ENCODE results near the gene TBC1D4.

Gene TBC1D4

DNA sequence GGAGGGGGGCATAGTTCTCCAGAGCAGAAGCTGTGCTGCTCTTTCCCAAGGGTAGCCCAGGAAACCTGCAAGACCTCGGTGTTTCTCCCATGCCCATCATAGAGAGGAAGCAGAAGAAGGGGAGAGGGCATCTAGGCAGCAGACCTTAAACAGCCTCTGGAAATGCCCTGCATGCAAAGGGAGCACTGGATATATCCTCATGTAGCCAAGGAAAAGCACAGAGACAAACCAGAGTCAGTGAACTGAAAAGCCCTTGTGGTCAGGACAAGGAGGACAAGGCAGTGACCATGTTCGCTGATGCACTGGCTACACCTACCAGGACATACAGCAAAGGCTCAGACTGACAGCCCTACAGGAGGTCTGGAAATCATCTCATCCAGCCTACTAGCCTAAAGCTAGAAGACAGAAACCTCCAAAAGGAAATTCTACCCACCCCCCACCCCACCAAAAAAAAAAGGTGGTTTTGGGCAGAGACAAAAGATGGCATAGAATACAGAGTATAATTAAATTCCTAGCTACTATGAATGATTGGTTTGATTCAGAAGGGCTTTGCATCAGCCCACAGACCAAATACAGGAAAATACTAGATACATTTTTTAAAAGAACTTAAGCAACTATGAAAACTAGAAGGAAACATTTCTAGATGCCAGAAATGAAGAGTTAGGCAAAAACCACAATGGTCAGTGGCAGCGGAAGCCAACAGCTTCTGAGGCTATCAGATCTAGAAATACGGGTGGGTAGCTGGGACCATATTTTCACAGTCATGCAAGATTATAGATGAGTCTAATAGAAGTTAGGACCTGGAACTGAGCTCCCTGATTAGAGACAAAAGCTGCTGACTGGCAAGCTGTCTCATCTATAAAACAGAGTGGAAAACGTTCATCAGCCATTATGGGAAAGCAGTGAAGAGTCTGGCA lies 4.4 kb upstream of the TBC1D4 start:
- no peak for DNase-seq (ENCODE audit: low read depth in 2 of 2, low spot score in 1 of 2)

DNA sequence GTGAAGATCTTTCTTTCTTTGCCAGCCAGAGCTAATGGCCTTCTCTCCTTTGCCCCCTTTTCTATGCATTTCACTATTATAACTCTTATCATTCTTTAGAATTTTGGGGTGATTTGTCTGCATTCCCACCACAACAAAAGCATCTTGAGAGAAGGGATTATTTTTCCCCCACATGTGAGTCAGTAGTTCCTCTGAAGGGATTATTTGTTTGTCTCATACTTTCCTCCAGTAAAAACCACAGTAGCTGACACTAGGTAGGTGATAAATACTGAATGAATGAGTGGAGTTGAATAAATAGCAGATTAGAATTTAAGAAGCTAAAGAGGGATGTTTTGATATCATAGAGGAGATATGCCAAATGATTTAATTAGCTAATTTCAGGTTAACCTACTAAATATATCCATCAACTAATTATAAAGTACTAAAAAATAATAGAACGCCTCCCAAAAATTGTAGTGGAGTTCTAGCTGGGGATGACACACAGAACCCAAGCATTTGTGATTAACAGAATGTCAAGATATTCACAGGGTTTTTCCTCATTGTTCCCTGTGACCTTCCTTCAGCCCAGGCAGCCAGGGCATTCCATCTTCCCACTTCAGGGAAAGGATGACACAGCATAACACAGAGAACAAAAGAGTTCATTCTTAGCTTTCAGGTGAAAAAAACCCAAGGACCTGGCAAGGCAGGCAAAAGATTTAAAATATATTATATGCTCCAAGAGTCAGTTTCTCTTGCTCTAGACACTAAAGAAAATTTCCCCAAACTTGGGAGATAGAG lies 3.5 kb upstream of the TBC1D4 start:
- DNase-seq (ENCODE audit: low read depth in 2 of 2, low spot score in 1 of 2), result no peak

DNA sequence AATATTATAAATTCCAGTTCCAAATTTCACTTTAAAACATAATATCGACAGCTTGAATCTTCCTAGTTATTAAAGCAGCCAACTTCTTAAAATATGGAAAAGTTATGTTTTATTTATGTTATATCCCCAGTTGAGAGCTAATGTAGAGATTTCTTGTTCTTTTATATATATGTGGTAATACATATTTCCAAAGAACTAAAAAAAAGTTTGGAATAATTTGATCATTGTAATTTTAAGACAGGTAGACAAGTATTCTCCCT lies 781 bp upstream of the TBC1D4 start:
- DNase-seq (ENCODE audit: low read depth in 2 of 2, low spot score in 1 of 2), result no peak

DNA sequence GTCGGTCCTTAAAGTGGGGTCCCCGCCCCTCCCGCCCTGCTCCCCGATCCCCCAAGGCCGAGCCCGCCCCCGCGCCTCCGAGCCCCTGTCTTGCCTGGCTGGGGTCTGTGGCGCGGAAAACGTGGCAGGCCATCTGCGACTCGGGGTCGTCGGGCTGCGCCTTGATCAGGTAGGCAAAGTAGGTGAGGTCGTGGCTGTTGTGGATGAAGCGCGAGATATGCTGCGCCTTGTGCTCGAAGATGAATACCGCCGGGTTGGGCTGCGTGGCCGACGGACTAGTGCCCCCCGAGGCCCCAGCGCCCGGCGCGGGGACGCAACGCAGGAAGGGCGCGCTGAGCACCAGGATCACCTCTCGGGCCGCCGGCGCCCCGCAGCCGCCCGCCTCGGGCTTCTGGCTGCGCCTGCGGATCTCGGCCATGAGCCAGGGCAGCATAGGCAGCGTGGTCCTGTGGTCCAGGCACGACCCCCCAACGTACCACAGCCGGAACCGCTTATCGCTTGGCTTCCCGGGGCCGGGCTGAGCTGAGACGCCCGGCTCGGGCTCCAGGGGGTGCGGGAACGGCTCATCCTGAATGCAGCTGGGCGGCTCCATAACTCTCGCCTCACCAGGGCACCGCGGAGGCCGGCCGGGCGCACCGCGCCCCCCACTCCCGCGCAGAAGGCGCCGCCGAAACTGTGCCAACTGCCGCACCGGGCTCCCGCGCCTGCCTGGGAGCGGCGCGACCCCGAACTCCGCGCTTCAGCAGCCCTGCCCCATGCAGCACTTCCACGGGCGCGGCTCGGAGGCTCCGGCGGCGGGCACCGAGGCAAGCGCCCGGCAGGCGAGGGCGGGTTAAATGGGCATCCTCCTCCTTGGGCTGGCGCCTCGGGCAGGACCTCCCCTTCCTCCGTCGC lies 546 bp downstream of the TBC1D4 start:
- no peak for DNase-seq (ENCODE audit: low read depth in 2 of 2, low spot score in 1 of 2)

DNA sequence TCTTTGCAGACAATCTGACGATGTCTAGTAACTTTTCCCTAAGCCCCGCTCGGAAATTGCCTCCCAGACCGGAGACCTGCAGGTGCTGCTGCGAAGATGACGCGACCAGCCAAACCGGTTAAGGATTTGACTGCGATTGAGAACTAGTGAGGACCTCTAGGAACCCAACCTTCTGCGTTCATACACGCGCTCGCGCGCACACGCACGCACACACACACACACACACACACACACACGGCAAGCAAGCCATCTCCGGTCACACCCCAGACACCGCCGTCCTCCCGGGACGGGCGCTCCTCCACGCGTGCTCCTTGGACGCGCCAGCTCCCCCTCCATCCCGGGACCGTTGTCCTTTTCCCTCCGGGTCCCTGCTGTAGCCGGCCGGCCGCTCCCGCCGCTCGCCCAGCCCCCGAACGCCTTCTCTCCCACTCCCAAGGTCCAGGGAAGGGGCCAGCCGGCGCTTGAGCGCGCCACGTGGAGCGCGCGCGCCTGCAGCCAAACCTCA lies 1.2 kb downstream of the TBC1D4 start:
- no peak for DNase-seq (ENCODE audit: low read depth in 2 of 2, low spot score in 1 of 2)

DNA sequence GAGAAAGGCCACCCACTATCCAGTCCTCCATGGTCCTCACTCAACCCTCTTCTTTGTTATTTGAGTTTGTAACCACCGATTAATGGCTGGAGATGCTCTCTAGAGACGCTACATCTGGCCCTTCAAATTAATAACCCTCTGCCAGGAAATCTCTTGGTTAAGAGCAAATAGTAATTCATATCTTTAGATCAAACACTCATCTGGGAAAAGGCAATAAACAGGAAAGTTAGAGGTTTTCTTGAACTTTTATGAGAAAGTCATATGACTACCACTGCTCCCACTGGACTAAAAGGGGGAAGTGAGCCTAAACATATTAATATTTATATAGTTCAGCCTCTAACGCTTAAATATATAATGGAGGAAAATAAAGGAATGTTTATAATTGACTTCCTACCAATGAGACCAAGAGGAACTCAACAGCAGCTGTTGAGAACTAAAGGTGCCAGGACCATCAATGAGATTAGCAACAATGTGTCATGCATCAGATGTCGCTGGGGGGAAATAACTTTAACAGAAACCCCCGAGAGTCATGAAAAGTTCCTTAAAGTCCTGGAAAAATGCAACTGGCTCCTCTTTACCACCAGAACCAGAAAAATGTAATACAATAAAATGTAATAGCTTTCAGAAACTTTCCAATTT lies 2.7 kb downstream of the TBC1D4 start:
- no peak for DNase-seq (ENCODE audit: low read depth in 2 of 2, low spot score in 1 of 2)

DNA sequence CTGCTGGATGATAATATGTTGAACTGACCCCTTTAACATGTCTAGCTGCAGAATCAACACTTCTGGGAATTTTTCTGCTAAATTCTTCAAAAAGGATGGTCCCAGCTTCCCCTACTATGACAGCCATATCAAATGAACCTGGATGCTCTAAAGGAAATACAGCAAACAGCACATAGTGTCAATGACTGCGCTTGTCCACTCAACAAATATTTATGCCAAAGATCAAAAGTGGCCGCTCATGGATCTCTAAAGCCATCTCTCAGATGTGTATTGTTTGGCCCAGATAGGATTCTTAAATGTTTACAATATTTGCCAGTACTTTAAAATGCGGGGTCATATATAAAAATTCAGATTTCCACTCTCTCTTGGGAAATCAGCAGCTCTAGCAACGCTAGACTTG lies 3.3 kb downstream of the TBC1D4 start:
- no peak for DNase-seq (ENCODE audit: low read depth in 2 of 2, low spot score in 1 of 2)

DNA sequence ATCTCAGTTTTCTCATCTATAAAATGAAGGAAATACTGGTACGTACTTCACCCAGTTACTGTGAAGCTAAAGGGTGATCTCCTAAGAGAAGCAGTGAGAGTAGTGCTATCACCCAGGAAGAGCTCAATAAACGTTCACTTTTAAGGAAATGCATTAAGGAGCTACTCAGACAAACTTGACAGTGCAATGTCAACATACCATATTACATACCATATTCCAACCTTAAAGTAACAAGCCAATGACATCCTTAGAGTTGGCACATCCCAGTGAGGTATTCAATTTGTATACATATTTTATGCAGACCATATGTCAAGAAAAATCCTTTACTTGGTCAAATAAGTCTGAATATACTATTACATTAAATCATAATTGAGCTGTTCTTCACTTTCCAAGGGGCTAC lies 7.0 kb downstream of the TBC1D4 start:
- DNase-seq (ENCODE audit: low read depth in 2 of 2, low spot score in 1 of 2), result no peak

DNA sequence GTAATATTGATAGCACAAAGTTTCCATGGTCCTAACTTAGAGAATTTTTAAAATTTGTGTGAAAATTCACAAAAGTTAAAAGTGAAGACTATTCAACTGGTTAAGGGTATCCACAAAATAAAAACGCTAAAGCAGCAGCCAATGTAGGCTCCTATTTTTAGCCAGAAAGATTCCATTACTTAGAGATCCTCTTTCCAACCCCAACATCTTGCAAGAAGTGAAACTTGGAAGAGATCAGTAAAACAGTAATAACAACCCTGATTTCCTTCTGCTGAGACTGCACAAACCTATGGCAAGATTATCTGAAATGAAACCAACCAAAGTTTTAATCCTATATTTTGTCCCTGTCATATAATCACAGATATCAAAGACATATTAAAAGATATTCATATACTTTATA lies 8.5 kb downstream of the TBC1D4 start:
- DNase-seq (ENCODE audit: low read depth in 2 of 2, low spot score in 1 of 2), result no peak

DNA sequence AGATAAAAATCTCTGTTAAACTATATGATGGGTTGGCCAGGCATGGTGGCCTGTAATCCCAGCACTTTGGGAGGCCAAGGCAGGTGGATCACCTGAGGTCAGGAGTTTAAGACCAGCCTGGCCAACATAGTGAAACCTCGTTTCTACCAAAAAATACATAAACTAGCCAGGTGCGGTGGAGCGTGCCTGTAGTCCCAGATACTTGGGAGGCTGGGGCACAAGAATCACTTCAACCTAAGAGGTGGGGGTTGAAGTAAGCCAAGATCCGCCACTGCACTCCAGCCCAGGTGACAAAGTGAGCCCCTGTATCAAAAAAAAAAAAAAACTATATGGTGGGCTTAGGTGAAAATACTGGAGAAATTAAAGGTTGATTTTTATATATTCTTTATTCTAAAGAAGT lies 11.3 kb downstream of the TBC1D4 start:
- no peak for DNase-seq (ENCODE audit: low read depth in 2 of 2, low spot score in 1 of 2)

DNA sequence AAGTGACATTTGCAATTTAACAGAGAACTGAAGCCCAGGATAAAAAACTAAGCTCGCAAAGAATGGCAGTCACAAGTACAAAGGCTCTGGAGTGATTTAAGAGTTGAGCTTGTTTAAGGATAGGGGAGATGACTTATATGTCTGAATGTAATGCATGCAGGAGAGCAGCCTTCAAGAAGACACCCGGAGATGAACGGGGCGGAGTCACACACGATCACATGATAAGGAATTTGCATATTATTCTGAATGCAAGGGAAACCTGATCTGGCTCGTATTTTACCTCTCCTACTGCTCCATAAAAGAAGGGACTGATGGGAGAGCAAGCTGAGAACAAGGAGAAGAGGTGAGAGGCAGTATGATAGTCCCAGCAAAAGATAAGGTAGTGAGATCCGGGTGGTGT lies 12.9 kb downstream of the TBC1D4 start:
- DNase-seq (ENCODE audit: low read depth in 2 of 2, low spot score in 1 of 2), result no peak

DNA sequence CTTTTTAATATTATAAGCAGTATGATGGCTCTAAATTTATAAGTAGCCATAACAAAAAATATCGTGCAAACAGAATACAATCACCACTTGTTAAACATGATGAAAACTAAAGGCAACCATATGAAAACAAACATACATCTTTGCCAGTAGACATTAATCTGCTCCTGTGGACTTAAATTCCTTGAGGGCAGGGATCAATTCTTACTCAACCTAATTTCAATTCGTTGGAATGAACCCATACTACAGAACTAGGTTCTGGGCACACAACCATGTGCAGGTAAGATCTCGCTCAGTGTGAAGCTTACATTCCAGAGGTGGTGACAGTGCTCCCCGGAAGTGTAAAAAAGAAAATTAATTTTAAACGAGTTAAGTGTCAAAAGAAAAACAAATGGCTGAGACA lies 13.4 kb downstream of the TBC1D4 start:
- DNase-seq (ENCODE audit: low read depth in 2 of 2, low spot score in 1 of 2), result no peak

DNA sequence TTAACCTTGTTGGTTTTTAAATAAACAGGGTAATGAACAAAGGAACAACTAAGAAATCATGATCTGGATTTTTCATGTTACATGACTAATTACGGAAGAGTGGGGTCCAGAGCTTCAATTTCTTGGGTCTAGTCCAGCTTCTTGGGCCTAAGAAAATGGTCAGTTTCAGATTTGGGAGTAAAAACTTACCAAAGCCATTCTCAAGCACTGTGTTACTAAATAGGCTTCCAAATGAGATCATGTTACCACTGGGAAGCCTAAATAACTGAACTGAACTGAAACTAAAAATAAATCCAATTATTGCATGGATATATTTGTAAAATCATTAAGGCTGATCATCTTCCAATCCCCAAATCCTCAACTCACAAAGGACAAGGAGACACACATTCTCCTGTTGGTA lies 13.9 kb downstream of the TBC1D4 start:
- DNase-seq (ENCODE audit: low read depth in 2 of 2, low spot score in 1 of 2), result no peak

DNA sequence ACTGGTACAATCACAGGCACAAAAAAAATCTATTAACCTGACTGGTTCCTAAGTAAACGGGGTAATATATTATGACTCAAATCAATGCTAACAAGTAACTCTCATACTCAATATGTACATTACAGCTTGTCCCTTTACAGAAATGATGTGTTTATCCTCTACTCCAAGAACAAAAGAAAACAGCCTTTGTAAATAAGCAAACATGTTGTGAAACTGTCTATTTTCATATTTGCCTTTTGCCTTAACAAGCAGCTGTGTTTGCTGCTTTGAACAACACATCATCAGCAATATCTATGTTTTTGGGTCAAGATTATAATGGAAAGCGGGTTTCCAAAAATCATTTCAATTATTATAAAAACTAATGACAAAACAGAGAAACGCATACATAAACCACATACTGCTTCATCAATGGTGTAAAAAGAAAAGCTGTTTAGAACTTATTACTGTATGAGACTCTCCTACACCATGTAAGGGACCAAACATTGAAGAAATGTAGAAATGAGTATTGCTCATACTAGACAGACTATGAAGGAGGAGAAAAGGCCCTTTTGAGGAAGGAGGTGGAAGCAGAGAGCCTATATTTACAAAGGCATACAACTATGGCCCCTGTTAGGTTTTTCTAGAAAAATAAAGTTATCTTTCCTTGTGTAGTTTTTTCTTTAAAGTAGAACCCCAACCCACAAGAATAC lies 14.8 kb downstream of the TBC1D4 start:
- DNase-seq (ENCODE audit: low read depth in 2 of 2, low spot score in 1 of 2), result no peak

DNA sequence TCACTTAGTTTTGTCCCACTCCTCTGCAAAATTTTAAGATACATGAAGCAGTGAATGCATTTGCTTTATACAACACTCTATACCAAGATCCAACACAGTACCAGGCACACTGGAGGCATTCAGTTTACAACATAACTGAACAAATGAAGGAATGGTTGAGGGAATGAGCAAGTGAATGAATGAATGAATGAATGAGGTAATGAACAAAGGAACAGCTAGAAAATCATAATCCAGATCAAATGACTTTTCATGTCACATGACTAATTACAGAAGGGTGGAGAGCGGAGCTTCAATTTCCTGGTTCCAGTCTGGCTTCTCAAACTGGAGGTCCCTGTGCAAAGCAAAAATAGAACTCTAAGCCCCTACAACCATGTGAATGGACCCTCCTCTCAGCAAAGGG lies 16.7 kb downstream of the TBC1D4 start:
- DNase-seq (ENCODE audit: low read depth in 2 of 2, low spot score in 1 of 2), result no peak

DNA sequence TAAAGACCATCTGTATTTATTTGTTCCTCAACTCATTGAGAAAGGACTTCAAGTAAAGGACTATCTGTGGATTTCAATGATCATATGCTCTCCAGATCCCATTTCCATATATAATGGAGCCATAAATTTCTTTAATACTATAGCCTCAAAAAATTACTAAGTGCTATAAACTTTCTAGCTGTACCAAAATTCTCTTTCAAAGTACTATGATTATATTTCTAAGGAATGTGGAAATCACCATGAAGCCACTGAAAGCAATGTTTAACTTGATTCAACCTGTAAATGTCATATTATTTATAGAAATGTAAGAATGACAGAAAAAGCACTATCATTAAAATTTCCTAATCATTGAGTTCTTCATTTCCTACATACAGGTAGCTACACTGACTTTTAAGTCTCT lies 20.7 kb downstream of the TBC1D4 start:
- DNase-seq (ENCODE audit: low read depth in 2 of 2, low spot score in 1 of 2), result no peak

DNA sequence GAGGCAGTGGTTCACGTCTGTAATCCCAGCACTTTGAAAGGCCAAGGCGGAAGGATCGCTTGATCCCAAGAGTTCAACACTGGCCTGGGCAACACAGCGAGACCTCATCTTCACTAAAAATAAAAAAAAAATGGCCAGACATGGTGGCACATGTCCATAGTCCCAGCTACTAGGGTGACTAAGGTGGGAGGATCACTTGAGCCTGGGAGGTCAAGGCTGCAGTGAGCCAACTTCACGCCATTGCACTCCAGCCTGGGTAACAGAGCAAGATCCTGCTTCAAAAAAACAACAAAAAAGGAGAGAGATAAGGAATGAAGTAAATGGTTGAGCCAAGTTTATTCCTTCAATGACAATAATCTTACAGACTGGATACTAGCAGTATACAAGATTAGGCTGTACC lies 21.3 kb downstream of the TBC1D4 start:
- DNase-seq (ENCODE audit: low read depth in 2 of 2, low spot score in 1 of 2), result no peak

DNA sequence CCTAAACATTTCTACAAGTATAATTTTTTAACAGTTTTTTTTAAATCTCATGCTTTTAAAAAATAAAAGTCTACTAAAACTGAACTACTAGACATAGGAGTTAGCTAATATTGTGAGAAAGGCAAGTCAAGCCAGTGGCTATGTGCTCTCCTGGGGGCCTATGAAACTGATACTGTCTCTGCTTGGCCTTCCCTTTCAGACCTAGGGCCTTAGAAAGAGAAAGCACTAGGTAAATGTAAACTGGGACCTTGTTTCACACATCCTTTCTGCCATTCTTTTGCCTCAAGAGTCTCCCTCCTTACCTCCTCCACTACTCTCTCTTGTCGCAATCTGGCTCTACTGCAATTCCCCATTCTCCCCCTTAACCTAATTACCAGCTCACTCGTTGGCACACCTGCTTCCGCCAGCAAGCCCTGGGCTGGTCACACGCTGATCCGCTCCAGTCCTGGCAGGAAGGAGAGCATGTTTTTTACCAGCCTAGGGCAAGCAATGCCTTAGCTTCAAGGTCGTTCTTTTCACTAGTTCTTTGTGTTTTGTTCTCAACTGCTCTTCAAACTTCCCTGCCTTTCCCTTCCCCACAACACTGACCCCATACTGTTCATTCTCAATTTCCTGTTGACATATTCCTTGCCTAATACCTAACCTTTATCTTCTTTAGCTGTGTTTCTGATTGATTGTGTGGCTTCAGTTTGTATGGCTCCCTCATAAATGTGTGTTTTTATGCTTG lies 23.1 kb downstream of the TBC1D4 start:
- no peak for DNase-seq (ENCODE audit: low read depth in 2 of 2, low spot score in 1 of 2)

DNA sequence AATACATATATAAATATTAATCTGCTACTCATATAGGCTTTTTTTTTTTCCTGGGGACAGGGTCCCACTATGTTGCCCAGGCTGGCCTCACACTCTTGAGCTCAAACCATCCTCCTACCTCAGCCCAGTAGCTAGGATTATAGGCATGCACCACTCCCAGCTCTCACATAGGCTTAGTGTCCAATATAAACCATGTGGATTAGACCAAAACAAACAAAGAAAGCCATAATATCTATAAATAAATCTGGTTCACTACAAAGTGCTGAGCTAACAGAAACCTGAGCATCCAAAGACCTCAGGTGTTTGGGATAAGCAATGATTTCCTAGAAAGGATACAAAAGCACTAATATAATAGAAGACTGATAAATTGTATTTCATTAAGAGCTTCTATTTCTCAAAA lies 26.0 kb downstream of the TBC1D4 start:
- DNase-seq (ENCODE audit: low read depth in 2 of 2, low spot score in 1 of 2), result no peak

DNA sequence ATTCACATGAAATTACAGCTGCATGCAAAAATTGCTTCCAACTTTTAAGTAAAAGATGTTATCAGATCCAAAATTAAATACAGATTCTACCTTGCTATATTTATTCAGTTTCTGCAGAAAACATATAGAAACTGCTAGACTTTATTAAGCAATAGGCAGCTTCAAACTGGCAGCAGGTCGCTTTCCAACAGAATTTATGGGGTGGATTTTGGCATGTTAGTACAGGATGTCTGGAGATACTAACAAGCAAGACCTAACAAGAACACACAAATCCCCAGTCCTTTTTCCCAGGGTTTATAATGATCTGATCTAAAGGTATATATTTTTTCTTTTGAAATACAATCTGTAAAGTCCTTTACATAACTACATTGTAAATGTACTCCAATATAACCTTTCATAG lies 27.5 kb downstream of the TBC1D4 start:
- DNase-seq (ENCODE audit: low read depth in 2 of 2, low spot score in 1 of 2), result no peak

All from stimulated activated CD8-positive, alpha-beta memory T cell treated with anti-CD3 and anti-CD28 coated beads, Interleukin-4, amount 100 ng/mL, for 4 hours (primary cell).